Neural cell (in vitro differentiated cells): ENCODE data around the gene SNRNP70. TPM values are rescaled to one million over a fixed set of nuclear protein-coding genes. Genes with fewer than 3 reads are reported as not detected.
A peak's percentile ranks its signal among the peaks of the same experiment; 100 is the strongest.
"Not testable (repeated sequence)": the region's sequence is repeated elsewhere in the genome, so short reads cannot be mapped to it uniquely, and the experiment has no call there.

Experiments used
- H2AFZ ChIP-seq: fragments of 200-600, 300-800 bp; sonication (generic), shearing (Covaris generic); 2 replicates; pipeline ENCODE4 v1.6.0; 2014; ENCODE audit warnings: low read depth, mild to moderate bottlenecking, antibody characterized with exemption, low read length, moderate library complexity
- H3F3A ChIP-seq: fragments of 200-600 bp; shearing (Covaris generic); 2 replicates; pipeline ENCODE4 v1.6.1; 2016; ENCODE audit warnings: mild to moderate bottlenecking, moderate library complexity, mixed read lengths, antibody characterized with exemption, low read length; ENCODE audit not compliant: insufficient read depth, poor library complexity, severe bottlenecking
- H3K27ac ChIP-seq: fragments of 200-600, 300-800 bp; sonication (generic), shearing (Covaris generic); 2 replicates; pipeline ENCODE4 v1.5.1; 2014; ENCODE audit warnings: mild to moderate bottlenecking, low read length, moderate library complexity
- H3K27me3 ChIP-seq: fragments of 300-800, 200-600 bp; sonication (generic), shearing (Covaris generic); 2 replicates; pipeline ENCODE4 v1.6.0; 2014; ENCODE audit warnings: mild to moderate bottlenecking, low read depth, low read length, moderate library complexity; ENCODE audit not compliant: insufficient read depth
- H3K36me3 ChIP-seq: fragments of 300-800, 200-600 bp; sonication (generic), shearing (Covaris generic); 2 replicates; pipeline ENCODE4 v1.5.1; 2014; ENCODE audit warnings: mild to moderate bottlenecking, antibody characterized with exemption, low read length, moderate library complexity; ENCODE audit not compliant: insufficient read depth
- H3K4me2 ChIP-seq: fragments of 300-800, 200-600 bp; sonication (generic), shearing (Covaris generic); 2 replicates; pipeline ENCODE4 v1.6.0; 2014; ENCODE audit warnings: mild to moderate bottlenecking, low read length
- H3K4me3 ChIP-seq: fragments of 300-800, 200-600 bp; sonication (generic), shearing (Covaris generic); 2 replicates; pipeline ENCODE4 v1.5.1; 2014; ENCODE audit warnings: mild to moderate bottlenecking, low read length, moderate library complexity
- H3K79me2 ChIP-seq: fragments of 200-600 bp; shearing (Covaris generic); replicated peaks from 2 replicates; pipeline ENCODE4 v1.6.0; 2014; ENCODE audit warnings: mild to moderate bottlenecking, low read length, moderate library complexity; ENCODE audit not compliant: insufficient read depth
- H3K9ac ChIP-seq: fragments of 300-800, 200-600 bp; sonication (generic), shearing (Covaris generic); 2 replicates; pipeline ENCODE4 v1.6.1; 2016; ENCODE audit warnings: mild to moderate bottlenecking, low read length, mixed read lengths
- H3K9me2 ChIP-seq: fragments of 200-600 bp; shearing (Covaris generic); 2 replicates; pipeline ENCODE4 v1.6.1; 2016; ENCODE audit warnings: mild to moderate bottlenecking, low read length, mixed read lengths; ENCODE audit not compliant: insufficient read depth
- H3K9me3 ChIP-seq: fragments of 200-600, 300-800 bp; sonication (generic), shearing (Covaris generic); 2 replicates; pipeline ENCODE4 v1.6.1; 2016; ENCODE audit warnings: mild to moderate bottlenecking, mixed run types, low read length, moderate library complexity, mixed read lengths
- H4K20me1 ChIP-seq: fragments of 200-600 bp; shearing (Covaris generic); 2 replicates; pipeline ENCODE4 v1.6.1; 2016; ENCODE audit warnings: mild to moderate bottlenecking, mixed run types; ENCODE audit not compliant: insufficient read depth
- EP300 ChIP-seq: fragments of 450-650 bp; conservative IDR thresholded peaks from 2 replicates; pipeline ENCODE4 v1.6.1; 2014; ENCODE audit warnings: antibody characterized with exemption, mild to moderate bottlenecking, moderate library complexity; ENCODE audit not compliant: poor library complexity, severe bottlenecking
- EZH2 ChIP-seq: fragments of 200-600, 300-800 bp; shearing (Covaris generic), sonication (generic); IDR thresholded peaks from 2 replicates; pipeline ENCODE4 v1.6.1; 2014; ENCODE audit warnings: antibody characterized with exemption, low read length, borderline replicate concordance, mild to moderate bottlenecking; ENCODE audit not compliant: insufficient read depth, poor library complexity, severe bottlenecking
- MXI1 ChIP-seq: fragments of 450-650 bp; conservative IDR thresholded peaks from 2 replicates; pipeline ENCODE4 v1.6.1; 2014; ENCODE audit warnings: antibody characterized with exemption, mild to moderate bottlenecking; ENCODE audit not compliant: poor library complexity, severe bottlenecking
- POLR2AphosphoS5 ChIP-seq: IDR thresholded peaks from 2 replicates; pipeline ENCODE4 v1.6.1; 2012
- RAD21 ChIP-seq: fragments of 450-650 bp; conservative IDR thresholded peaks from 2 replicates; pipeline ENCODE4 v1.6.1; 2014; ENCODE audit warnings: antibody characterized with exemption, mild to moderate bottlenecking, moderate library complexity
- SMC3 ChIP-seq: fragments of 450-650 bp; conservative IDR thresholded peaks from 2 replicates; pipeline ENCODE4 v1.6.1; 2014; ENCODE audit warnings: antibody characterized with exemption, mild to moderate bottlenecking, moderate library complexity; ENCODE audit not compliant: poor library complexity
- TAF1 ChIP-seq: IDR thresholded peaks from 2 replicates; pipeline ENCODE4 v1.6.1; 2012; ENCODE audit warnings: low read depth
- polyA minus RNA-seq: library from RNA; depleted of rRNA, polyadenylated mRNA; stranded (reverse); fragments of >200 nt; gene quantifications from 2 replicates; pipeline ENCODE4 v1.2.3, GENCODE V29; 2014
- polyA plus RNA-seq: library from polyadenylated mRNA; depleted of rRNA; stranded (reverse); fragments of >200 nt; gene quantifications from 2 replicates; pipeline ENCODE4 v1.2.3, GENCODE V29; 2014
- TF ChIP-seq, protein P1 (sequence below): IDR thresholded peaks from 2 replicates; pipeline ENCODE4 v1.6.1; 2012; ENCODE audit warnings: borderline replicate concordance
- TF ChIP-seq, protein P2 (sequence below): fragments of 450-650 bp; IDR thresholded peaks from 2 replicates; pipeline ENCODE4 v1.5.1; 2014; ENCODE audit warnings: antibody characterized with exemption, mild to moderate bottlenecking, moderate library complexity; ENCODE audit not compliant: poor library complexity, severe bottlenecking

Gene SNRNP70, protein sequence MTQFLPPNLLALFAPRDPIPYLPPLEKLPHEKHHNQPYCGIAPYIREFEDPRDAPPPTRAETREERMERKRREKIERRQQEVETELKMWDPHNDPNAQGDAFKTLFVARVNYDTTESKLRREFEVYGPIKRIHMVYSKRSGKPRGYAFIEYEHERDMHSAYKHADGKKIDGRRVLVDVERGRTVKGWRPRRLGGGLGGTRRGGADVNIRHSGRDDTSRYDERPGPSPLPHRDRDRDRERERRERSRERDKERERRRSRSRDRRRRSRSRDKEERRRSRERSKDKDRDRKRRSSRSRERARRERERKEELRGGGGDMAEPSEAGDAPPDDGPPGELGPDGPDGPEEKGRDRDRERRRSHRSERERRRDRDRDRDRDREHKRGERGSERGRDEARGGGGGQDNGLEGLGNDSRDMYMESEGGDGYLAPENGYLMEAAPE
- polyA plus RNA-seq (721 and 833 TPM in 2 replicates), polyA minus RNA-seq (197 and 259 TPM in 2 replicates)

DNA sequence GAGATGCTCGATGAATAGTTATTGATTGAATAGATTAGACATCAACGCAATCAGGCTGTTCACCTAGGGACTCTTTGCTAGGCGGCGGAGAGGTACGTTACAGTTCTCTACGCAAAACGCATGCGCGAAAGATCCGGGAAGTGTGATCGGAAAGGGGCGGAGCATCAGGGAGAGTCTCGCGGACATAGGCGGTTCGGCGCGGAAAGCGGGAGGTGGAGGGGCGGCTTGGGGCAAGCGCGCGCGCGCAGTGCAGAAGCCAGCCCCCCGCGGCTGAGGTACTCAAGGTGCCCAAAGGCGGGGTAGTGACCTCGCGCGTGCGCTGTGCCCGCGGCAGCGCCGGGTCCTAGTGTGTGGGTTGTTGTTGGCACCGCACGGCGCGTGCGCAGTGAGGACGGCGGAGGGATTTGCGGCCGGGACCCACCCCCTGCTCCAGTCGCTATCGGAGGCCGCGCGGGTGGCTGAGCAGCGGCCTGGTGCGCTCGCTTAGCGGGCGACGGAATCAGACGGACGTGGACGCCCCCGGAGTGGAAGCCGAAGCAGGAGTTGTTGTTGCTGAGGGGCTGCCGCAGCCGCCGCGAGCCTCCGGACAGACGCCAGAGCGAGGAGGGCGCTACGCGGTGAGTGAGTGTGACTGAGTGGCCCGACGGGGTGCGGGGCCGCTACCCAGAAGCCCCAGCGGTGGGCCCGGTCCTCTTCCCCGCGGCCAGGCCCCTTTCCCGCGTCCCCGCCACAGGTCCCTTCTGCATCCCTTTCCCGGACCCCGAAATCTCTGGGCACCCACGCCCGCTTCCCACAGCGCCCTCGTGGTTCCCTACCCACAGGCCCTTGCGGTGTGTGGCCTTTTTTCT, at the start of gene SNRNP70:
Gene SNRNP70, plus strand, starts transcription at position 432 of the 848 bp plus-strand sequence. CDS start 964 bp downstream, outside the sequence.
- Histone ChIP-seq H4K20me1 (no peaks in the 10 kb centered on the region), H3K9ac (peak within 1 kb of the TSS; percentile 94), H3K36me3 (peaks cover under 1% of the 10 kb centered on the region), H3F3A (no peaks in the 10 kb centered on the region), H3K9me3 (no peaks in the 10 kb centered on the region), H3K79me2 (peaks cover 32% of the 10 kb centered on the region), H3K27ac (peak within 1 kb of the TSS; percentile 89), H3K9me2 (no peaks in the 10 kb centered on the region), H3K4me3 (peak within 1 kb of the TSS; percentile 86), H2AFZ (peak within 1 kb of the TSS; percentile 79), H3K4me2 (peak within 1 kb of the TSS; percentile 92), H3K27me3 (no peaks in the 10 kb centered on the region)
- TF ChIP-seq POLR2AphosphoS5 (peak; percentile 96), EZH2 (no peak), EP300 (peak; percentile 44), RAD21 (no peak), SMC3 (peak; percentile 26), MXI1 (peak; percentile 91), TAF1 (peak; percentile 97)
- TF ChIP-seq, protein P1, sequence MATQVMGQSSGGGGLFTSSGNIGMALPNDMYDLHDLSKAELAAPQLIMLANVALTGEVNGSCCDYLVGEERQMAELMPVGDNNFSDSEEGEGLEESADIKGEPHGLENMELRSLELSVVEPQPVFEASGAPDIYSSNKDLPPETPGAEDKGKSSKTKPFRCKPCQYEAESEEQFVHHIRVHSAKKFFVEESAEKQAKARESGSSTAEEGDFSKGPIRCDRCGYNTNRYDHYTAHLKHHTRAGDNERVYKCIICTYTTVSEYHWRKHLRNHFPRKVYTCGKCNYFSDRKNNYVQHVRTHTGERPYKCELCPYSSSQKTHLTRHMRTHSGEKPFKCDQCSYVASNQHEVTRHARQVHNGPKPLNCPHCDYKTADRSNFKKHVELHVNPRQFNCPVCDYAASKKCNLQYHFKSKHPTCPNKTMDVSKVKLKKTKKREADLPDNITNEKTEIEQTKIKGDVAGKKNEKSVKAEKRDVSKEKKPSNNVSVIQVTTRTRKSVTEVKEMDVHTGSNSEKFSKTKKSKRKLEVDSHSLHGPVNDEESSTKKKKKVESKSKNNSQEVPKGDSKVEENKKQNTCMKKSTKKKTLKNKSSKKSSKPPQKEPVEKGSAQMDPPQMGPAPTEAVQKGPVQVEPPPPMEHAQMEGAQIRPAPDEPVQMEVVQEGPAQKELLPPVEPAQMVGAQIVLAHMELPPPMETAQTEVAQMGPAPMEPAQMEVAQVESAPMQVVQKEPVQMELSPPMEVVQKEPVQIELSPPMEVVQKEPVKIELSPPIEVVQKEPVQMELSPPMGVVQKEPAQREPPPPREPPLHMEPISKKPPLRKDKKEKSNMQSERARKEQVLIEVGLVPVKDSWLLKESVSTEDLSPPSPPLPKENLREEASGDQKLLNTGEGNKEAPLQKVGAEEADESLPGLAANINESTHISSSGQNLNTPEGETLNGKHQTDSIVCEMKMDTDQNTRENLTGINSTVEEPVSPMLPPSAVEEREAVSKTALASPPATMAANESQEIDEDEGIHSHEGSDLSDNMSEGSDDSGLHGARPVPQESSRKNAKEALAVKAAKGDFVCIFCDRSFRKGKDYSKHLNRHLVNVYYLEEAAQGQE = peak; percentile 92
- TF ChIP-seq, protein P2, sequence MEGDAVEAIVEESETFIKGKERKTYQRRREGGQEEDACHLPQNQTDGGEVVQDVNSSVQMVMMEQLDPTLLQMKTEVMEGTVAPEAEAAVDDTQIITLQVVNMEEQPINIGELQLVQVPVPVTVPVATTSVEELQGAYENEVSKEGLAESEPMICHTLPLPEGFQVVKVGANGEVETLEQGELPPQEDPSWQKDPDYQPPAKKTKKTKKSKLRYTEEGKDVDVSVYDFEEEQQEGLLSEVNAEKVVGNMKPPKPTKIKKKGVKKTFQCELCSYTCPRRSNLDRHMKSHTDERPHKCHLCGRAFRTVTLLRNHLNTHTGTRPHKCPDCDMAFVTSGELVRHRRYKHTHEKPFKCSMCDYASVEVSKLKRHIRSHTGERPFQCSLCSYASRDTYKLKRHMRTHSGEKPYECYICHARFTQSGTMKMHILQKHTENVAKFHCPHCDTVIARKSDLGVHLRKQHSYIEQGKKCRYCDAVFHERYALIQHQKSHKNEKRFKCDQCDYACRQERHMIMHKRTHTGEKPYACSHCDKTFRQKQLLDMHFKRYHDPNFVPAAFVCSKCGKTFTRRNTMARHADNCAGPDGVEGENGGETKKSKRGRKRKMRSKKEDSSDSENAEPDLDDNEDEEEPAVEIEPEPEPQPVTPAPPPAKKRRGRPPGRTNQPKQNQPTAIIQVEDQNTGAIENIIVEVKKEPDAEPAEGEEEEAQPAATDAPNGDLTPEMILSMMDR = no peak

DNA sequence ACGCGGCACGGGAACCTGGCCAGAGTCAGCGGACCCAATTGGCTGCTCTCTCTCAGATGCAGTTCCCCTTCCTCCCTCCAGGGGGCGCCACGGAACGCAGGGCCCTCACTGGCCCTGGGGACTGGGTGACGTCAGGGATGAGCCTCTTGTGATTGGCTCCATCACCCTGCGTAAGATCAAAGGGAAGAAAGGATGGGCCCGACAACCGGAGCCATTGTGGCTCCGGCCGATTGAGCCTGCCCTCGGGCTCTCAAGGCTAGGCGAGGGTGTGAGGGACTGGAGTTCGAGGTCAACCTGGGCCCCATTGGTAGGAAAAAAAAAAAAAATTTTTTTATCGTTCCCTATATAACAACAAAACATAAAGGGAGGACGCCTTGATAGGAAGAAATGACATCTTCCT, 48.4 kb upstream of the SNRNP70 start, which contains the start of gene CGB1:
Gene CGB1, minus strand, starts transcription at position 81 of the 400 bp plus-strand sequence. CDS start 184 bp downstream, outside the sequence.
- not testable (repeated sequence) for H3K36me3 ChIP-seq, H3K4me3 ChIP-seq, H3F3A ChIP-seq, H3K4me2 ChIP-seq, H3K27me3 ChIP-seq, H3K79me2 ChIP-seq, H3K27ac ChIP-seq, H3K9me3 ChIP-seq, H2AFZ ChIP-seq, H4K20me1 ChIP-seq, H3K9ac ChIP-seq, H3K9me2 ChIP-seq

DNA sequence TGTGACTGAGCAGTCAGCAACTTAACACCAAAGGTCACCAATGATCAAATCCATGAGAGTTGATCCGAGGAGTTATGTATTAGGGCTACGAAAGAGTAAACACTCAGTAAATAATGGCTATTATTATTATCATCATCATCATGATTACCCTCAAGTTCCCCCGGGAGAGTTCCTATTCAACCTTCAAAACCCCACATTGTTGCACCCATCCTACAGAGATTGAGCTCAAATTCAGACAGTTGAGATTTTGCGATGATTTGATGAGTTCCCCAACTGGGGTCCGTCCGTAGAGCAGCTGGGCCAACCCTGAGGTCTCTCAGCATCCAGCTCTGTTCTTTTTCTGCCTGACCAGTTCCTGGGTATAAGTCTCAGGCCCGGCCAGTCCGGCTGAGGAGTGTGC, 47.1 kb upstream of the SNRNP70 start:
- not testable (repeated sequence) for H3K79me2 ChIP-seq, H2AFZ ChIP-seq, H3K9ac ChIP-seq, H3K9me3 ChIP-seq, H3K36me3 ChIP-seq, H3F3A ChIP-seq, H3K4me3 ChIP-seq, H3K4me2 ChIP-seq, H4K20me1 ChIP-seq, H3K27ac ChIP-seq, H3K9me2 ChIP-seq, H3K27me3 ChIP-seq

DNA sequence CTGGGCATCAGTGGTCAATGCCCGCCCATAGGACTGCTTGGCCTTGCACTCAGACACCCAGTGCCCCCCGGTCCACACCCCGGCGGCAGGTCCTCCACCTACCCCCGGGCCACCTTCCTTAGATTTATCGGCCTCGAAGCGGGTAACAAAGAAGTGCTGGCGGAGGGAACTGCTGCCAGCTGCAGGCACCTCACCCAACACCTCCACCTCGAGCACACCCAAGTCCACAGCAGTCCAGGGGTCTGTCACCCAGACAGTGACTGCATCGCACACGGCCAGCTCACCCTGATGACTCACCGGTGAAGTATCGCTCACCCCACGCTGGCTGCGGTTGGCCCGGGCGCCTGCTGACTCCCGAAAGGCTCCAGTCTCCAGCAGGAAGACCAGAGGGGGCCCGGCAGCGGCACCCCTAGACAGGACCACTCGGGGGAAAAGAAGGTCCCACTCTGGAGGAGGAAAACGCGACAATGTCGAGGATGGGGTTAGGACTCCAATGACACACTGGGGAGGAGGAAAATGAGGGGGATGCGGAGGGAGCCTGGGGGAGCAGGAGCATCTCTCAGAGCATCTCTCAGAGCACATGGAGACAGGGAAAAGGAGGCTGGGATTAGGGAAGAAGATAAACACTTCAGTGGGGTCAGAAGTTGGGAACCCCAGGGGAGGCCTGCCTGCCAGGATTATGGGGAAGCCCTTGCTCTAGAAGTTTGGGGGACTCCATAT, 46.5 kb upstream of the SNRNP70 start:
- H3K27ac ChIP-seq, H3K9ac ChIP-seq, H3K27me3 ChIP-seq, H3K9me2 ChIP-seq, H3K4me2 ChIP-seq, H2AFZ ChIP-seq, H3K36me3 ChIP-seq, H3F3A ChIP-seq, H3K9me3 ChIP-seq, H3K79me2 ChIP-seq, H3K4me3 ChIP-seq, H4K20me1 ChIP-seq: not testable (repeated sequence)
